GM19455 (cell line): ENCODE results near the gene FECH.

Experiments
- ATAC-seq: cut with Tn5 transposase; IDR thresholded peaks from one replicate; pipeline ENCODE4 v1.9.1; 2021; ENCODE audit not compliant: unreplicated experiment

The FECH gene

DNA sequence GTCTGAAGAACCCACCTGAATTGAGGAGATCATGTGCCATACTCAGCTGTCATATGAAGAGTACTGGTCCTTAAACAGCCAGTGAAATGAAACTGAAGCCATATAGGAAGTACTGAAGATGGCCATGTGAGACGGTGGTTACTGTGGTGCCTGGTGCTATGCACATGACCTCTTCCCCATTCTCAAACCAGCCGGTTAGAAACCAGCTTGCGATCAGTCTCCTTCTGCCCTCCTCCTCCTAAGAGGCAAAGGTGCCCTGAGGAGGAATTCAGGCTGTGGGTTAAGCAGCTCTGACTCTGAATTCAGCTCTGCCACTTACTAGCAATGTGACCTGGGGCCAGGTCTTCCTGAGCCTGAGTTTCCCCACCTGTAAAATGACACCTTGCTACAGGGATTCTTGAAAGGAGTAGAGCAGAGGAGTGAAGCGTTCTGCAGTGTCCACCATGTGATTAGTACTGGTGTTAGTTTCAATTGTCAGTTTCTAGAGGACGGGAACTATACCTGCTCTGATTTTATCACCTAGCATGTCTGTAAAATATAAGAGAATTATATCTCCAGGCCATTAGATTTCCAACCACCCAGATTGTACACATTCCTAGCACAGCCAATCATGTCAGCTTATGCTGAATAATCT is 5.1 kb downstream of the FECH start:
- ATAC-seq = peak; percentile 70

DNA sequence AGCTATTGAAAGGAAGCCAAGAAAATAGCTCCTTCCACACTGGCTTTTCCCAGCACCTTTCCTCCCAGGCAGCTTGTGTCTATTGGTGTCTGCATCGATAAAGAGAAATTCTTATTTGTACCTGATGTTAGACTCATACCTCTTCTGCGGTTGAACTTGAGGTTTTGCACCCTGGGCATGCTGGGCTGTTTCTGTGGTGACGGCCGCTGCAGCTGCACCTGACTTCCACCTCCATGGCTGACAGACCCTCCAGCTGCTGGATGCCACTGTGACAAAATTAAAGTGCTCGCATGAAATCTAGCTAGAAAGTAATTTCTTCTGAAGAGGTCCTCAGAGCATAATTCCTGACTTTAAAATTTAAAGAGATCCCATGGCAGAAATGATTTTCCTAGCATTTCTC is 6.6 kb downstream of the FECH start:
- ATAC-seq = no peak

DNA sequence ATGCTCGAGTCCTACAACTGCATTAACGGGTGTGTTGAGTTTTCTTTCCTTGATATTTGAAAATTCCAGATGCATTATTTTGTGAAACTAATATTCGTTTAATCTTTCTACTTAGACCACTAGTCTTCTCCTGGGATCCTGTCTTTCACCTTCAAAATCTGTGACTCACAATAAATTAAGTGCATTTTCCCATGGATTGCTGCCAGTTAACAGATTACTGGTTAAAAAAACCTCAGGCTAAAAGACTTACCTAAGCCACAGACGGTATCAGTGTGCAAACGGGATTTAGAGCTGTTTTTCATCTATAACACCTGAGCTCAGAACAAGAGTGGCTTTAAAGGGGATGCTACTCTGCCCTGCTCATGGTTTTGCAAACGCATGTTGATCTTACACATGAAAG is 10.2 kb downstream of the FECH start:
- ATAC-seq = no peak

DNA sequence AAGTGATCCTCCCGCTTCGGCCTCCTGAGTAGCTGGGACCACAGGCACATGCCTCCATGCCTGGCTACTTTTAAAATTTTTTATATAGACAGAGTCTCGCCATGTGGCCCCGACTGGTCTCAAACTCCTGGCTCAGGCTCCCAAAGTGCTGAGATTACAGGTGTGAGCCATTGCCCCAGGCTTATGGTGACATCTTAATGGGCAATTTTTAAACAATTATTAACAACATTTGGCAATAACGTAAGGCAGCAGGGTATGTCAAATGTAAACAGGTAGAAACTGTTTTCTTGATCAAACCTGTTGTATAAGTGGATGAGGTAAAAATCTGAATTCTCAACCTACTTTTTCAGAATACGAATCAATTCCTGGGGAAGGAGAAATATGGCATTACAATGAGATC is 11.0 kb downstream of the FECH start:
- ATAC-seq = no peak

DNA sequence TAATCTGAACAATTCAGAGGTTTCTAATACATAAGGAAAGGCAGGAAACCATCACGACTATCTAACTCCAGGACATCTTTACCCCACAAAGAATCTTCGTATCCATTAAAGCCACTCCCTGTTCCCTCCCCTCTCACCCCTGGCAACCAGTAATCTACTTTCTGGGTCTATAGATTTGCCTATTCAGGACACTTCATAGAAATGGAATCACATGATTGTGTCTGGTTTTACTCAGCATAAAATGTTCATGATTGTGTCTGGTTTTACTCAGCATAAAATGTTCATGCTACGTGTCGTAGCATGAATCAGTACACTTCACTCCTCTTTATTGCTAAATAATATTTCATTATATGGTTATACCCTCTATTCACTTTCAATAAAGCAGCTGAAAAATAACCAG is 11.6 kb downstream of the FECH start:
- no peak for ATAC-seq

DNA sequence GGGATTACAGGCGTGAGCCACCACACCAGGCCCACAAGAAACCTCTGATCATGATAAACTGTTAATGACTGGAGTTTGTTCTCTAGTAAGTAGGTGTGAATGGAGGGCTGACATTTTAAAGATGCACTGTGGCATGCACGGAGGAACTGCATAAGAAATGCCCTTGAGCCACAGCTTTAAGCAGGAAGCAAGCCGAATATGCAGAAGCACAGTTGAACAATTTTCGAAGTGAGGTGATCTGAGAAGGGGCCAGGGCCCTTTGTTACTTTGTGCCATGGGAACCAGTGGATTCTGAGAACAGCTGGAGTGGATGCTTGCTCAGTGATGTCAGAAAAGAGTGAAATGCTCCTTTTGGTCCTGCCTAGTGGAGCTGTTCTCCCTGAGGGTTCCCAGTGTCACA is 16.3 kb downstream of the FECH start:
- ATAC-seq = no peak

DNA sequence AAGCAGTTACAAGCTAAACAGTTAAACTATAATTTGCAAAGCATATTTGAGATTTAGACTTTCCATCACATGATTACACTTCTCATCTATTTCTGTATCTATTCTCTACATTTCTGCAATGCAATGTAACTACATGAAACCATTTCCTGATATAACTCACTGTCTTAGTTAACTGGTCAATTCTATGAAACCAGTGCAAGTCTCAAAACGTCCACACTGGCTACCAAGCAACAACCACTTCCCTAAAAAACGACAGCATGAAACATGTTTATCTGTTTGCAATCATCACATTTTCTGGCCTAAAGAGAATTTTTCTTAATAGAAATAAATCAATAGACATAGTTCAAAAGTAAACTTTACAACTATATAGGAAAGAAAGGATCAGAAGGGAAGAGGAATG is 17.4 kb downstream of the FECH start:
- no peak for ATAC-seq

DNA sequence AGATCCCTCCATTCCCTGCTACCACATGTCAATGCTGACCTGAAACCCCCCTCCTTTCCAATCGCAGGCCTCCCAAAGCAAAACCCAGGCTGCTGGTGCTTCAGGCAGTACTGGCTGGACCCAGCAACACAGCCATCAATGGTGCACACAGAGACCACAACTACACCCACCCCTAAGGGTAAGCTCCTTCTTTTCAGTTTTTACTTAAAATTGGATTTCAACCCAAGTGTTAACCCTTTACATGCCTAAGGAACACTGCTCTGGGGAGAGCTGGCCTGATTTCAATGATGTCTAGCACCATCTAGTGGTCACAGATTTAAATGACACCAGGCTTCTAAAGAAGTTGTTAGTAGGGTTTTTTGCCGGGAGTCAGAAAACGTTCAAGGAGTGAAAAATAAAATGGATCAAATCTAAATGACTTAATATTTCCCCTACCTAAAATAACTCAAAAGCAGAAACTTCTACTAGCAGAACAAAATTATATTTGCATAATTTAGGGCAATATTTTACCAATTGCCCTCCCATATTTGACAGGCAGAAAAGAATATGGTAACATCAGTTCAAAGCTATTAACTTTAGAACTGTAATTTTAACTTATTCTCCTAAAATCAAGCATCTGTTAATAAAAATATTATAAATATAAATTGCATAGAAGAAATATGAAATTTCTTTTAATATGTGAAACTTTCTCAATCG is 24.6 kb downstream of the FECH start:
- no peak for ATAC-seq

DNA sequence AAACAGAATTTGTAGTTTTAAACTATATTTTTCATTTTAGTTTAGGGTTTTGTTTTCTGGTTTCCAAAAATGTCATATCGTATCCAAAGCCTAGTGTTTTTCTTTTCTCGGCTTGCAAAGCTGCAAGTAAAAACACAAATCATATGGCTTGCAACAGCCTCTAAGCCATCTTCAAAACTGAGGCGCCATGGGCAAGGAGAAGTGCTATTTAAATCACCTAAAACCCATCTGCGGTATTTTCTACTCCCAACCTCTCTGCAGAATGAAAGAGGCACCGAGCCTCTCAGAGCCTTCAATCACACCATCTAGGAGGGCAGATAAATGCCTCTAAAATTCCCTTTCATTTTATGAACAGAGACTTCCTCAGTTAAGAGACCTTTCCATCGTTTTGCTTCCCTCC is 25.2 kb downstream of the FECH start:
- no peak for ATAC-seq

DNA sequence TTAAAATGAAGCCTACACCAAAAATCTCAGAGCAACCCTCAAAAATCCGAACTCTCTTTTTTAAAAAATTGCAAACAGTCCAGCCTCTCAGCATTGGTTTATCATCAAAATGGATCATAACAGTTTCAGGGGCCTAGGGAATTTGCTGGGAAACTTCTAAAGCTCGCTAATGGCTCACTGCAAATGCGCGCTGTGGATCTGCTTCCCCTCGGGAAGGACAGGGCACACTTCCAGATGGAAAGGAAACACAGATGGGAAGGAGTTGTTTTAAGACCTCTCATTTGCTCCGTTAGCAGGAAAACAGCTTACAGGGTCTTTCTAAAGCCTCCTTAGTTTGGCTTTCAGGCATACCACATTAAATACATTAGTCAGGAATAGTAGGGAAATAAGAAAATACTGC is 27.2 kb downstream of the FECH start:
- no peak for ATAC-seq

DNA sequence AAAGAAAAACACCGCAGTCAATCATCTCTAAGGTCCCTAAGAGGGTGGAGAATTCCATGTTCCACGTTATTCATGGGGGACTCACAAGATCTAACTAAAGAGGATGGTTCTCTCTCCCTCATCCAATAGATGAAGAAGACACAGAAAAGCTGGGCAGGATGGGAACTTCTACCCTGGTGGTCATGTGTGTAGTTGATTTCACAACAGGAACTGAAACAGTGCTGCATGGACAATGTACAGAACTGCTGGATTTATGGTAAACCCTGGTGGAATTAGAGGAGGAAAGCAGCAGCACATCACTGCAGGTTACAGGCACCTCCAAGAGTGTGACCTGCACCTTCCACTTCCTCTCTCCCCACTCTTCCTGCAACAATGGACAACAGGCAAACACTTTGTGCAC is 31.4 kb downstream of the FECH start:
- ATAC-seq = no peak

DNA sequence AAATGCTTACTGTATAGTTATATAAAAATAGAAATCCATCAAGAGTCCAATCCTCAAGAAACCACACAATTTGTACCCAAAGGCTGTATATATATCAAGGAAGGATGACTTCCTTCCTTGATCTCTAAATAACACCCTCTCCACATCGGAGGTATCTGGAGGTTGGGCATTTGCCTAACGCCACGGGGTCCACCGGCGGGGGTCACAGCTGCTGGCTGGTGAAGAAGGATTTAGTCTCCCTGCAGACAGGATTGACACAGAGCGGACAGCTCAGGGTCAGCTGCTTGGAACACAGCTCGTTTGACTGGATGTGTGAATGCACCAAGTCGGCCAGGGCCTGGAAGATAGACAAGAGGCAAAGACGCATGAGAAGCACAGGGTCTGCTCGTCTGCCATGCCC is 36.0 kb downstream of the FECH start:
- ATAC-seq = no peak

DNA sequence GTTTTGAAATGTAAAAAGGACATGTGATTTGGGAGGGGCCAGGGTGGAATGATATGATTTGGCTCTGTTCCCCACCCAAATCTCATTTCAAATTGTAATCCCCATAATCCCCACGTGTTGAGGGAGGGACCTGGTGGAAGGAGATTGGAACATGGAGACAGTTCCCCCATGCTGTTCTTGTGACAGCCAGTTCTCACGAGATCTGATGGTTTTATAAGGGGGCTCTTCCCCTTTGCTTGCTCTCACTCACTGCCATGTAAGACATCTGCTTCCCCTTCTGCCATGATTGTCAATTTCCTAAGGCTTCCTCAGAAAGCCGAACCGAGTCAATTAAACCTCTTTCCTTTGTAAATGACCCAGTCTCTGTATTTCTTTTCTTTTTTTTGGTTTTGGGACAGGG is 39.2 kb downstream of the FECH start:
- no peak for ATAC-seq

DNA sequence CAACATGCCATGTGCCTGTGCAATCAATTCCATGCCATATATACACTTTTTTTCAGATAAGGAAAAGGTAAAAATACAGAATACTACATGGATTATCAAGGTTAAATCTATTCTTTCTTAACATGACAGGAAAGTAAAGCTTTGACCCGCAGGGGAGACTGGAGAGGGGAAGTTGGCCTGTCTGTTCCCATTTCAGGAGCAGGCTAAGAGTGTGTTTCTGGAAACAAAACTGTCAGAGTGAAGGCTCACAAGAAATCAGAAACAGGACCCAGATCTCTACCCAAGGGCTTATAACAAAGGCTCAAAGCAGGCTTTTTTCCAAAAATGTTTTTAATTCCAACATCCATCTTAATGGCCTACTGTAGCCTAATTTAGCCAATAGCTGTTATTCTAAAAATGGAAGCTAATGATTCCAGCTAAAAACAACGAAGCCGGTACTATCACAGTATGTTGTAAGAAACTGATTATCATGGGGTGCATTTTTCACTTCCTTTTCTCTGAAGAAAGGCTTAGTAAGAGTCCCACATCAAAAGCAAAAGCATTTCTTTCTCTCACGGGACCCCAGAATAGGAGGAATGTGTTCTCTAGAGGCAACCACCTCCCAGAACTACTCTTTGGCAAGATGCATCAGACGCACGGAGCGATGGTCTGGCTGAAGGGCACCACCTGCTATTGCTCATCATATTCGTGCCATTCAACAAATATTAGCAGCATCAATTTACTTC is 41.4 kb downstream of the FECH start:
- ATAC-seq = peak; percentile 79

DNA sequence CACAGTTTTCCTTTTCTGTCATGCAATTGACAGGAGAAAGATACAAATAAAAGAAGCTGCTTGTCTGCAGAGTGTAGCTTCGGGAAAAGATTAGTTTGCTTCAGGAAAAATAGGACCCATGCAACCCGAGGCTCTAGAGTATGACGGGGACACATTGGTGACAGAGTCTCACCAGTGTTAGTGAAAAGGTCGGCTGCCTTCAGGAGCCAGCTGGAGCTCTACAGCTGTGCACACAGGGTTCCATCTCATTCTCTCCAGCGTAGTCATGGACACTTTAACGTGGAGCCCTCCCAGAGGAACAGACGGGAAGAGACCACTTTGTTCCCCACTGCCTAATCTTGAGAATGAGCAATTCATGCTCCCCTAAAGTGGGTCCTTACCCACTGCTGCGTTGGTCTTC is 42.9 kb downstream of the FECH start:
- no peak for ATAC-seq

DNA sequence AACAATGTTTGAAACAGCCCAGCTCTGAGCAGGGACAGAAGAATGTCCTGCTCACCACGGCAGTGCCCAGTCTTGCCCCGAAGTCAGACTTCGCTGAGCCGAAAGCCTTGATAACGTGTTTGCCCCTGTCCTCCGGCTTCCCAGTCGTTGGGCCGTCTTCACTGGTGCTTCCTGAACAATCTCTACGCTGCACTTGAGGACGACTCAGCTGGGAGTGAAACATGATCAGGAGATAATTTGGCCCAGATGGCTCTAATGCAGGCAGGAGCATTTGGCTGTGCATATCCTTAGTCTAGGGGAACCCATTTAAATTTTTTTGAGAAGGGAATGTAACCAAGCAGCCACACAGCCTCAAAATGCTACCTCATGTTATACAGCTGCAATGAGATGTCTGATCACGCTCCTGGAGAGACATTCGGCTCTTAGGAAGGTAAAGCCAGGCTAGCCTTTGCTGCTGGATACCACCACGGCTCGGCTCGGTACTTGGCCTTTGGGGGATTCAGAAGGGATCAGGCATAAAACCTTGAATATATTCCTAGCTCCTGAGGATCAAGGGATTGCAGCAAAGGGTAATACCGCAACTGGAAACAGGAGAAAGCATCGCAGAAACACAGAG is 43.6 kb downstream of the FECH start:
- ATAC-seq = no peak

DNA sequence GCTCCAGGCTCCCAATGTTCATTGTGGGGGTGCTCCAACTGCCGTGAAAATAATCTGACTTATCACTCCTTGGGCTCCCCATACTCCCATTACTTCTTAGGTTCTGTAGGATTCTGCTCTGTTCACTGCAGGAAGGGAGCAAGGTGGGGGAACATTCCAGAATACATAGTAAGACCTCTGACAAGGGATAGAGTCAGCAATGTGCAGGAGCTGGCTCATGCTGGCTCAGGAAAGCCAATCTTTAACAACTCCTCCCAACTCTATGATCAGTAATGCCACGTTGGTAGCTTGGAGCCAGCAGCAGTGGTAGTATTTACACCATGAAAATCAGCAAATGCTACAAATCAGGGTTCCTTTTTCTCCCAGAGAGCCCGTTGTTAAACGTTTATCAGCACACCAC is 44.4 kb downstream of the FECH start:
- ATAC-seq = no peak

DNA sequence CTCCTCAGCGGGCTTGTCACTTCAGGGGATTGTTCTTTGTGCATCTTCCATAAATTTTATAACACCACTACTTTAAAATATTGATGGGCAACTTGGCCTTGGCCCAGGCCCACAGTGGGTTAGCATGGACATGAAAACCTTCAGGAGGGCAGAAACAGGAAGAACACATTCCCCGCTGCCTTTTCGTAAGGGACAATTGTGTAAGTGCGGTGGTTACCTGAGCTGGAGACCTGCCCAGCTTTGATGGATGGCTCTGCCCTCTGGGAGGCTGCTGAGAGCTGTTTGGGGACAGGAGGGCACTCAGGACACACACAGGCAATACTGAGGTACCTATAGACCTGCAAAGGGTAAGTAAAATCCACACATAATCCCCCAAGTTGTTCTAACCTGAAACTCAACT is 46.8 kb downstream of the FECH start:
- ATAC-seq = no peak

DNA sequence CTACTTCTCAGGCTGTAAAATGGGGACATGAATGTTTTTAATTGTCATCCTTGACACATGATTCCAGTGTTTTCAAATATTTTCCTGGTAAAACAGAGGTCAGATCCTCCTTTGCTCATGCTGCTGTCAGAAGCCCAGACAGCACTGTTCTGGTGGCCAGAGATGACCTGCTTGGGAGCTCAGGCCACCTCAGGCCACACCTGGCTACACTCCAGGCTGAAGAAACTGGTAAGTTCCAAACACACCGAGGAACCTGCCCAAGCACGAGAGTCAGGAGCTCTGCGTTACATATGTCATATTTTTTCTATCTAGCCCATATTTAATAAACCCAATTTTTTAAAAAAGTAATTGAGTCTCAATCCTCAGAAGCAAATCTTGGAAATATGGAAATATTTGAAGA is 47.9 kb downstream of the FECH start:
- no peak for ATAC-seq

DNA sequence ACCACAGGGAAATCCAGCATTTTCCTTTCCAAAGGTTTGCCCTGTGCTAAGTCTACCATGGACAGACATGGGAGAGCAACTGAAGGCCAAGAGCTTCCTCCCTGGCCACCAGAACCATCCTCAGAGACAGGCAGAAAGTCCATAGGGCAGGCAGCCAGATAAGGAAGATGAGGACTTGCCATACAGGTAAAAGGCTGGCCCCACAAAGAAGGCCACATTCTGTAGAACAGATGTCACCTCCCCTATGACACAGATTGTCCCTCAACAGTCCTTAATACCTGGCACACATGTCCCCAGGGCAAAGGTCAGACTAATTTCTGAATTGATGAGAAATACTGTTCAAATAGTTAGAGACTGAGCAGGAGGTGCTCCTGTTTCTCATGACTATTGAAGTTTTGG is 52.0 kb downstream of the FECH start:
- no peak for ATAC-seq

DNA sequence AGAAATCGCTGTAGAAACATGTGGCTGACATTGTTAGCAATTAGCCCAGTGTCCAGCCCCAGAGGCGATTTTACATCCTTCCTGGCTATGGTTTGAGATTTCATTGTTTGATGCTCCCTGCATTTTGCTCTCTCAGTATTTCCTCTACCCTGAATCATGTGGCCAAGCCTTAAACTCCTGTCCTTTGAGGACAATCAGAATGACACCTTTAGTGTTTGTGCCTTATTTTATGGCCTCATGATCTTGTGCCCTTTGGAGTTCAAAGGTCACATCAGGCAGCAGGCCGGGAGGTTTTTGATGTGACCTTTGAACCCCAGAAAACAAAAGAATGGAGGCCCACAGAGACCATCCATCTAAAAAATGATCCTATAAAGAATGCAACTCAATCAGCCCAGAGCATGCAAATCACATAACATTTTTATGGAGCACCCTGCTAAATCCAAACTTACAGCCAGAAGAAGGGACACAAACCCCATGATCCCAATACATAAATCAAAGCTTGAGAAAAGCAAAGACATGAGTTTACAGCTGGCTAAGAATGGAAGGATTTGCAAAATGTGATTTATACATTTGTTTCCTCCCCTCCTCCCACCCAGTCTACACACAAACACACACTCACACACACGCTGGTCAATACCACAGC is 52.5 kb downstream of the FECH start:
- ATAC-seq = no peak
